HG02981 (cell line): ENCODE results near the gene ASRGL1.

ENCODE experiments used
- ATAC-seq: cut with Tn5 transposase; IDR thresholded peaks from one replicate; pipeline ENCODE4 v1.9.1; 2021; ENCODE audit warnings: mild to moderate bottlenecking, moderate library complexity; ENCODE audit not compliant: unreplicated experiment

Gene ASRGL1

GRCh38 chr11:62438641-62439040 is 101.4 kb downstream of the ASRGL1 start:
- ATAC-seq, result no peak

- no peak for ATAC-seq
Observed at GRCh38 chr11:62439785-62440602, 102.7 kb downstream of the ASRGL1 start.
